ENCODE measurements around the gene ACTC1.

Gene ACTC1

GRCh38 chr15:34795267-34796081 lies at the start of gene ACTC1:
TSS of gene ACTC1 (minus strand) at chr15:34795549. CDS start at chr15:34794808, 741 bp downstream.
- Histone ChIP-seq H3K79me2 (ENCODE audit: low read length) (no peaks in the 10 kb centered on the region), H3K4me2 (ENCODE audit: low read length) (no peak within 1 kb of the TSS), H3K27ac (ENCODE audit: low read length) (no peak within 1 kb of the TSS), H4K20me1 (ENCODE audit: insufficient read depth, low read length) (no peaks in the 10 kb centered on the region), H3K4me3 (ENCODE audit: low read length) (no peak within 1 kb of the TSS), H3K4me1 (ENCODE audit: low read length) (no peaks in the 10 kb centered on the region), H3K9me3 (ENCODE audit: insufficient read depth, low read length) (no peaks in the 10 kb centered on the region), H3K27me3 (ENCODE audit: low read depth, low read length) (peaks cover 28% of the 10 kb centered on the region), H2AFZ (ENCODE audit: low read depth, low read length) (no peak within 1 kb of the TSS), H3K9ac (ENCODE audit: low read length) (no peak within 1 kb of the TSS), H3K36me3 (replicated peaks; ENCODE audit: low read depth, low read length) (no peaks in the 10 kb centered on the region)
- no peak for TF ChIP-seq EZH2phosphoT487 (IDR thresholded peaks at IDR 0.05; ENCODE audit: low read depth)

GRCh38 chr15:34841262-34841725 lies 45.9 kb upstream of the ACTC1 start:
- Histone ChIP-seq H2AFZ (ENCODE audit: low read depth, low read length) (no peak overlapping the region), H3K4me3 (ENCODE audit: low read length) (no peak overlapping the region), H3K27ac (ENCODE audit: low read length) (no peak overlapping the region), H3K36me3 (replicated peaks; ENCODE audit: low read depth, low read length) (no peaks in the 10 kb centered on the region), H3K79me2 (ENCODE audit: low read length) (no peaks in the 10 kb centered on the region), H3K27me3 (ENCODE audit: low read depth, low read length) (no peaks in the 10 kb centered on the region), H3K4me1 (ENCODE audit: low read length) (no peaks in the 10 kb centered on the region), H4K20me1 (ENCODE audit: insufficient read depth, low read length) (no peaks in the 10 kb centered on the region), H3K9me3 (ENCODE audit: insufficient read depth, low read length) (no peaks in the 10 kb centered on the region), H3K4me2 (ENCODE audit: low read length) (no peak overlapping the region), H3K9ac (ENCODE audit: low read length) (no peak overlapping the region)
- TF ChIP-seq CTCF (IDR thresholded peaks at IDR 0.05; ENCODE audit: low read depth, low read length) (no peak), EZH2phosphoT487 (IDR thresholded peaks at IDR 0.05; ENCODE audit: low read depth) (no peak)

GRCh38 chr15:34838282-34838681 lies 42.9 kb upstream of the ACTC1 start:
- Histone ChIP-seq H3K9me3 (ENCODE audit: insufficient read depth, low read length) (no peaks in the 10 kb centered on the region), H3K36me3 (replicated peaks; ENCODE audit: low read depth, low read length) (no peaks in the 10 kb centered on the region), H3K4me3 (ENCODE audit: low read length) (no peak overlapping the region), H3K4me1 (ENCODE audit: low read length) (no peaks in the 10 kb centered on the region), H3K27ac (ENCODE audit: low read length) (no peak overlapping the region), H3K79me2 (ENCODE audit: low read length) (no peaks in the 10 kb centered on the region), H4K20me1 (ENCODE audit: insufficient read depth, low read length) (no peaks in the 10 kb centered on the region), H2AFZ (ENCODE audit: low read depth, low read length) (no peak overlapping the region), H3K27me3 (ENCODE audit: low read depth, low read length) (no peaks in the 10 kb centered on the region), H3K9ac (ENCODE audit: low read length) (no peak overlapping the region), H3K4me2 (ENCODE audit: low read length) (no peak overlapping the region)
- TF ChIP-seq EZH2phosphoT487 (IDR thresholded peaks at IDR 0.05; ENCODE audit: low read depth), result no peak
- TF ChIP-seq CTCF (IDR thresholded peaks at IDR 0.05; ENCODE audit: low read depth, low read length), result no peak

GRCh38 chr15:34837246-34838016 lies 42.1 kb upstream of the ACTC1 start:
- Histone ChIP-seq H3K36me3 (replicated peaks; ENCODE audit: low read depth, low read length) (no peaks in the 10 kb centered on the region), H2AFZ (ENCODE audit: low read depth, low read length) (no peak overlapping the region), H3K4me2 (ENCODE audit: low read length) (no peak overlapping the region), H3K9ac (ENCODE audit: low read length) (no peak overlapping the region), H3K27ac (ENCODE audit: low read length) (no peak overlapping the region), H4K20me1 (ENCODE audit: insufficient read depth, low read length) (no peaks in the 10 kb centered on the region), H3K4me1 (ENCODE audit: low read length) (no peaks in the 10 kb centered on the region), H3K4me3 (ENCODE audit: low read length) (no peak overlapping the region), H3K9me3 (ENCODE audit: insufficient read depth, low read length) (no peaks in the 10 kb centered on the region), H3K27me3 (ENCODE audit: low read depth, low read length) (no peaks in the 10 kb centered on the region), H3K79me2 (ENCODE audit: low read length) (no peaks in the 10 kb centered on the region)
- TF ChIP-seq EZH2phosphoT487 (IDR thresholded peaks at IDR 0.05; ENCODE audit: low read depth) (no peak), CTCF (IDR thresholded peaks at IDR 0.05; ENCODE audit: low read depth, low read length) (no peak)
